ENCODE results near the gene CHST12.
"Not testable (repeated sequence)": the region's sequence is repeated elsewhere in the genome, so short reads cannot be mapped to it uniquely, and the experiment has no call there.

Gene CHST12

DNA sequence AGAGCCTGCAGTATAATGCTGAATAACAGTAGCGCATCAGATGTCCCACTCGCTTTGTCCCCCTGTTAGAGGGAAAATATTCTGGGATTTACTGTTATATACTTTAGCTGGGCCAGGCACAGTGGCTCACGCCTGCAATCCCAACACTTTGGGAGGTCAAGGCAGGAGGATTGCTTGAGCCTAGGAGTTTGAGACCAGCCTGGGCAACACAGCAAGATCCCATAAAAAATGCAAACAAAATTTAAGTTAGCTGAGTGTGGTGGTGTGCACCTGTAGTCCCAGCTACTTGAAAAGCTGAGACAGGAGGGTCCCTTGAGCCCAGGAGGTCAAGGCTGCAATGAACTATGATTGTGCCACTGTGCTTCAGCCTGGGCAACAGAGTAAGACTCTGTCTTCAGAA is 50.4 kb downstream of the CHST12 start:
- not testable (repeated sequence) for DNase-seq (ENCODE audit: extremely low read depth in 1 of 2, low read depth in 1 of 2)

DNA sequence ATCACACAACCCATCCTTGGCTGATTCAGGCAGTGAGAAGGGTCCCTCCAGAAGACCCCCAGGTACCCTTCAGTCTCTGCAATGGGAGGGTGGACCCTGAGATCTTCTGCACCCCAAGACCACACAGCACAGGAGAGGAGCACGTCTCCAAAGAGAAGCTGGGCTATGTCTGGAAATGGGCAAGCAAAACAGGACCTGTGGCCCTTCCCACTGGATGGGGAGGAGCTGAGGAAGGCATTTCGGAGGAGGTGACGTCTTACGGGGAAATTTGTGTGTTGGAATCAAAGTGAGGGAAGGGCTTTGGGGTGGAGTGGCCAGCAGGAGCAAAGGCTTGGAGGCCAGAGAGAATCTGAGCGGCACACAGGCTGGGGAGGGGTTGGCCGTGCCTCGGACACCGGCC is 56.3 kb downstream of the CHST12 start:
- DNase-seq (ENCODE audit: extremely low read depth in 1 of 2, low read depth in 1 of 2), result no peak

DNA sequence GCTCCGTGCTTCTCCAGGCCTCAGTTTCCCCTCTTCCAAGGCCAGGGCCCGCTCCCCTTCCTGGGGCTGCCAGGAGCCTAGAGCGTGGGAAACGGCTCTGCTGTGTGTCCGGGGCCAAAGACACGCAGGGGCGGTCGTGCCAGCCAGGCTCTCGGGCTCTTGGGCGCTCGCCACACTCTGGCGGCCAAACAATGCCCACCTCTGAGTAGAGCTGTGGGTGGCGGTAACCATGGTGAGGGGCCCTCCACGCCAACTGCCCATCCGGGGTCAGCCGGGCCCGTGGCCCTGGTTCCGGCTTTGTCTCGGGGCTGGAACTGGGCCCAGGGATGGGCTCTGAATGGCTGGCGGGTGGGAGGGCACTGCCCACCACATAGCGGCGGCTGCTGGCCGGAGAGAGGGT is 56.8 kb downstream of the CHST12 start:
- DNase-seq (ENCODE audit: extremely low read depth in 1 of 2, low read depth in 1 of 2), result no peak

DNA sequence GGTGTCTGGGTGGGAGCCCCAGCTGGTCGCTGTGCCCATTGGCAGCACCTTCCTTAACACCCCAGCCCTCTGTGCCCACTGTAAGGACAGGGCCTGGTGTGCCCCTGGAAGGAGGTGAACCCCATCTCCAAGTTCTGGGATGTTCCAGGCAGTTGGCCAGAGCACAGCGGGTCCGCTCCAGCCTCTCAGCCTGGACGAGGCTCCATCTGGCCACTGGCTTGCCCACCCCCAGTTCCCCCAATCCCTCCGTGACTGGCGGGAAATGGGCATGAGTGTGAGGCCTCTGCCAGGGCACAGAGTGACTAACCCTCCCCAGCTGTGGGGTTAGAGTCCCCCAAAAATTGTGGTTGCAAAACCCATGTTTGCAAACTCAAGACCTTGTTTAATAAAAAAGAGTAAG is 57.2 kb downstream of the CHST12 start:
- no peak for DNase-seq (ENCODE audit: extremely low read depth in 1 of 2, low read depth in 1 of 2)

DNA sequence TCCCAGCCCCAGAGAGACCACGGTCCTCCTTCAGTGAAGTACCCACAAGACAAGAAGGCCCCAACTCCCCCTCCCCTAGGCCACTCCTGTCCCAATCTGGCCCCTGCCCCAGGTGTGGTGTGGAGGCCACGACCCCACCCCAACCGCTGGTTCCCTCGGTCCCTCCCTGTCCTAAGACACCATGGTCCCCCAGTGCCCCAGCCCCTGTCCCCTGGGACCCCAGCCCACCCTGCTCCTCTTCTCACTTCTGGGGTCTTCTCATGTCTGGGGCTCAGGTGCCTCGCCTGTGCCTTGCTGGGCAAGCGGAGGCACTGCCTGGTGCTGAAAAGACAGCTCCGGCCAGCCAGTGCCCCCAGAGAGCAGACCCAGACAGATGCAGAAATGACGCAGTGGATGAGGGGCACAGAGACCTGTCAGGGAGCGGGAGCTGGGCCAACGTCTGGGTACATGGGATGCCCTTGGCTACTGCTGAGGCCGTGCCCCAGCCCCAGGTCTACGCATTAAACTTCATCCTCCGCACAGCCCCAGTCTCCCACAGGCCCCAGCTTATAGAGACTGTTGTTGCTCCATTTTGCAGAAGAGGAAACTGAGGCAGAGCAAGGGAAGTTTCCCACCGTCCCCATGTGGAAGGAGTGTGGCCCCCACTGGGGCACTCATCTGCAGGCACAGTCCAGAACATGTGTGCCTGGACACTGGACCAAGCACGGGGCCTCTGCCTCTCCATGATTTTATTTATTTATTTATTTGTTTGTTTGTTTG is 58.0 kb downstream of the CHST12 start:
- no peak for DNase-seq (ENCODE audit: extremely low read depth in 1 of 2, low read depth in 1 of 2)

DNA sequence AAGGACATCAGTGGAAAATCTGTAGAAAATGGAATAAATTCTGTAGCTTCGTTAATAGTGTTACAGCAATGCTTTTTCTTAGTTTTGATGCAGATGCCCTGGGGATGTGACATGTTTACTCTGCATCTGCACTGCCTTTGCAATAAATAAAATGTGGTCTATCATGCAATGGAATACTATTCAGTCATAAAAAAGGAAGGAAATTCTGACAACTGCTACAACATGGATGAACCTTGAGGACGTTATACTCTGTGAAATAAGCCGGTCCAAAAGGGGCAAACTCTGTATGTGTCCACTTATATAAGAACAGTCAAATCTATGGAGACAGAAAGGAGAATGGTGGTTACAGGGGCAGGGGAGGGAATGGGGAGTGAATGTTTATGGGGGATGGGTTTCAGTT is 59.3 kb downstream of the CHST12 start:
- no peak for DNase-seq (ENCODE audit: extremely low read depth in 1 of 2, low read depth in 1 of 2)

DNA sequence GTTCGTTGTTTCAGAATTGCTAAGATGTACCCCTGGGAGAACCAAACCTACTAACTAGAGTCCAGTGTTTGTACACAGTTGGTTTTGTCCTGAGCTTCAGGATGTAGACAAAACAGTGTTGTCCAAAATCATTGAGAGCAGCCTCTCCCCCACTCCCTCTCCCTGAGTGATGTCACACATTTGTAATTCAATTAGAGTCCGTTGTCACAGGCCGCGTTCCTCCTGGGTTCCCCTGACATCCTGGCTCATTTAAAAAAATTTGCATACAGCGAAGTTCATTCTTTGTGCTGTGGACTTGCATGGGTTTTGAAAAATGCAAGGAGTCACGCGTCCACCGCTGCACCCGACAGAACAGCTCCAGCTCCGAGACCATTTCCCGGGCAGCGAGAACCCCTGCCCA is 62.5 kb downstream of the CHST12 start:
- no peak for DNase-seq (ENCODE audit: extremely low read depth in 1 of 2, low read depth in 1 of 2)

DNA sequence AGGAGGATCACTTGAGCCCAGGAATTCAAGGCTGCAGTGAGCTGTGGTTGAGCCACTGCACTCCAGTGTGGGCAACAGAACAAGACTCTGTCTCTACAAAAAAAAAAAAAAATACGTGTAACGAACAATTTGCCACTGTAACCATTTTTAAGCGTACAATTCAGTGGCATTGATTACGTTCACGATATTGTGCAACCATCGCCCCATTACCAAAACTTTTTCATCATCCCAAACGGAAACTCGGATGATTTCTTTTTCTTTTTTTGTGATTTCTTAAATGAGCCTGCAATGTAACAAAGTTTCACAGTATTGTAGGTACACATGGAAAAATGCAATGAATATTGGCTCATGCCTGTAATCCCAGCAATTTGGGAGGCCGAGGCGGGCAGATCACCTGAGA is 63.3 kb downstream of the CHST12 start:
- no peak for DNase-seq (ENCODE audit: extremely low read depth in 1 of 2, low read depth in 1 of 2)

DNA sequence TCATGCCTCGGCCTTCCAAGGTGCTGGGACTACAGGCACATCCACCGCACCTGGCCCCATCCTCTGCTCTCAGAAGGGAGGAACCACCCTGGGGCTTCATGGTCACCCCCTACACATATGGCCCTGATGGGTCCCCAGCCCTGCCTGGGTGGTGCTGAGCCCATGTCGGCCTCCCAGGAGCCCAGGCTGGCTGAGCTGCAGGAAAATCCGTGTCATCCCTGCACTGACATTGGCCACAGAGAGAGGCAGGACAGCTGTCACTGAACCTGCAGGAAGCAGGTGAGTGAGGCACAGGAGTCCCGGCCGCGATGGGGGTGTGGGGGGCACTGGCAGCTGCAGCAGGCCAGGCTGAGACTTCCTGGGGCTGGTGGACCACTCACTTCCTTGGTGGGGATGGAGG is 64.8 kb downstream of the CHST12 start:
- DNase-seq (ENCODE audit: extremely low read depth in 1 of 2, low read depth in 1 of 2), result no peak

DNA sequence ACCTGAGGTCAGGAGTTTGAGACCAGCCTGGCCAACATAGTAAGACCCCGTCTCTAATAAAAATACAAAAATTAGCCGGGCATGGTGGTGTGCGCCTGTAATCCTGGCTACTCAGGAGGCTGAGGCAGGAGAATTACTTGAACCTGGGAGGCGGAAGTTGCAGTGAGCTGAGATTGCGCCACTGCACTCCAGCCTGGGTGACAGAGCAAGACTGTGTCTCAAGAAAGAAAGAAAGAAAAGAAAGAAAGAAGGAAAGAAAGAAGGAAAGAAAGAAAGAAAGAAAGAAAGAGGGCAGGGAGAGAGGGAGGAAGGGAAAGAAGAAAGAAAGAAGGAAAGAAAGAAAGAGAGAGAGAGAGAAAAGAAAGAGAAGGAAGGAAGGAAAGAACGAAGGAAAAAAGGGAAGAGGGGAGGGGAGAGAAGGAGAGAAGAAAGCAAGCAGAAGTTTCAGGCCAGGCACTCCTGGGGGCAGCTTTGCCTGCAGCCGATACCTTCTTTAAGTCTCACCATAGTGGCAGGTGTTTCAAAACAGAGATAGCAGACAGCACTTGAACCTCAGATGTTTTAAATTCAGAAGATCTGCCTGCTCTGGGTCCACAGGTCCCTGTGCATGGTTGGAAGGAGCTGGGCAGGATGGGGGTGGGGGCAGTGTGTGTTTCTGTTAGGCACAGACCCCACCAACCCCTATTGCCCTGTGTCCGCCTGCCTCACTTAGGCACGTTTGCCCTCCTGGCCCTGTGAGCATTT is 66.2 kb downstream of the CHST12 start:
- DNase-seq (ENCODE audit: extremely low read depth in 1 of 2, low read depth in 1 of 2), result not testable (repeated sequence)

DNA sequence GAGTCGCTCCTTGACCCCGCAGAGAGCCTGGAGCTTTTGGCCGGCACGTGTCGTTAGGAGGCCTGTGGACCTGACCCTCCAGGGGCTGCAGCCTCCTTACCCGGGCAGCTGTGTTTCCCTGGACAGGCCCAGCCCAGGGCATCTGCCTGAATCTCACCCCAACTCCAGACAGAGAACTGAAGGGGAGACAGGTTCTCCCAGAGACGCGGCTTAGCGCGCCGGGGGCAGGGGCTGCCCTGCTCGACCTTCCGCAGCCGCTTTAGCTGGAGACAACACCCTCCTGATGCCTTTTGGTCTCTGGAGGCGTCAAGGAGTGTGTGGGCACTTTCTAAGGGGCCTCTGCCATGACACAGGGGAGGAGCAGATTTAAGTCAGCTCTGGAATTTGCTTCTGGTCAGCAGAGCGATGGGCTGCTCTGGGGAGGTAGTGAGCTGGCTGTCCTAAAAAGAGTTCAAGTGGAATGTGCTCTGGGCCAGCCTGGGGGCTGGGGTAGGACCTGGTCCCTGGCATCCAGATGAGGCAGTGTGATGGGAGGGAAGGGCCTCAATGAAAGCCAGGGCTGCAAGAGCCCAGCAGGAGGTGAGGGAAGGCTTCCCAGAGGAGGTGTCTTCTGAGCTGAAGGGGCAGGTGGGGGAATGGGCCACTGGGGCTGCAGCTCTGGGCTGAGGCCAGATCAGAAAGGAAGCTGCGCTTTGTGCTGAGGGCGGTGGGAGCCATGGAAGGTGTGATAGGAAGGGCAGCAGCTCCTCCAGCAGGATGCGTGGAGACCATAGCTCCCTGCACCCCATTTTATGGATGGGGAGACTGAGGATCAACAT is 67.0 kb downstream of the CHST12 start:
- no peak for DNase-seq (ENCODE audit: extremely low read depth in 1 of 2, low read depth in 1 of 2)

DNA sequence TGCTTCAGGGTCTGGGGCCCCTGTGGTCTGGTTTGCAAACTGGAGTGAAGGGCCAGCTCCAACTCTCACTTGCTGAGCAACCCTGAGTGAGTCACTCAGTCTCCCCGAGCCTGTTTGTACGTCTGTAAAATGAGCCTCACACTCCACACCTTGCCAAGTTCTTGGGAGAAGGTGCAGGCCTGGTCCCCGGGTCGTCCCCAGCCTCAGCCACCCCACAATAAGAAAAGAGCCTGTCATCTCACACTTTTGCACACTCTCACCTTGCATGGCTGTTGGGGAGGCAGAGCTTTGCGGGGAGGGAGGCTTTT is 67.6 kb downstream of the CHST12 start:
- no peak for DNase-seq (ENCODE audit: extremely low read depth in 1 of 2, low read depth in 1 of 2)

DNA sequence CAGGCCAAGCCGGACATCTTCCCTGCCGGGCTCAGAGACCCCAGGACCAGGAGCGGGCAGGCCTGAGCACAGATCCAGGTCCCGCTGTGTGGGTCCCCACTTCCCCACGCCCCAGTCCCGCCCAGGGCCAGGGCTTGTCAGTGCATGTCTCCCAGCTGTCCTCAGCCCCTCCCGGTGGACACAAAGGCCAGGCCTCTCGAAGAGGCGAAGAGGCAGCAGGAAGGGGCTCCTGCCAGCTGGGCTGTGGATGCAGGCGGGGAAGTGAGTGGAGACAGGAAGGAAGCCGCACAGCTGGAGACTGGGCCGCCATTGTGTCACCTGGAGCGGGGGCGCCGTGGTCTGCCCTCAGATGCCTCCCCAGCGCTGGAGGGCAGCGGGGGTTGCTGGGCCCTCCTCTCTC is 68.0 kb downstream of the CHST12 start:
- no peak for DNase-seq (ENCODE audit: extremely low read depth in 1 of 2, low read depth in 1 of 2)

DNA sequence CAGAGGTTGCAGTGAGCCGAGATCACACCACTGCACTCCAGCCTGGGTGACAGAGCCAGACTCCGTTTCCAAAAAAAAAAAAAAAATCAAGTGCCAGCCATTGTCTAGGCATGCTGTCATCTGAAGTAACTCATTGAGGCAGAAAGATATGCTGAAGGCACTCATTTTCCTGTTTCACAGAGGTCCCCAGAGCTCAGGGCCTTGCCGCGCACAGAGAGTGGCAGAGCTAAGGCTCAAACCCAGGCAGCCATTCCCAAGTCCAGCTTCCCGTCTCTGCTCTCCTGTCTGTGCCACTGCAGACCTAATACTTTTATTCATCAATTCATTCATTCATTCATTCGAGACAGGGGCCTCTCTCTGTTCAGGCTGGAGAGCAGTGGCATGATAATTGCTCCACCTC is 69.3 kb downstream of the CHST12 start:
- no peak for DNase-seq (ENCODE audit: extremely low read depth in 1 of 2, low read depth in 1 of 2)

DNA sequence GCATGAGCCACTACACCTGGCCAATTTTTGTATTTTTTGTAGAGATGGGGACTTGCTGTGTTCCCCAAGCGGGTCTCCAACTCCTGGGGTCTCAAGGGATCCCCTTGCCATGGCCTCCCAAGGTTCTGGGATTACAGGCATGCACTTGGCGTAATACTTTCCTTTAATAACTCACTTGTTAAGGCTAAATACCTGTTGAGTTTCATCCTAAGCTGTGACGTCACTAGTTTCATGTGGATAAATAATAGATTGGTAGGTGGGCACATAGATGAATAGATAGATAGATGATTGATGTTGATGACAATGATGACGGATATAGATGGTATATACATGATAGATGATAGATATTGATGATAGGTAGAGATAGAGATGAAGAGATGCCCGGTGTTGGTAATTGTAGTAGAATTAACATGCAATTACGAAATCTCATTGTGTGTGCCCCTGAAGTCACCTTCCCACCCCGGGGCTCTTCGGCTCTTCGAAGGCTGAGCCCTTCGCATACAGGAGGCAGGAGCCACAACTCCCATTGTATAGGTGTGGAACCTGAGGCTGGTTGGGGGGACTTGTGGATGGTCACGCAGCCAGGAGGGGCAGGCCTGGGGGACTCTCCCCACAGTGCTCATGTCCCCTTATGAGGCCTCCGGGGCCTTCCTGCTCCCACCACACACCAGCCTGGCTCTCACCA is 70.2 kb downstream of the CHST12 start:
- no peak for DNase-seq (ENCODE audit: extremely low read depth in 1 of 2, low read depth in 1 of 2)

DNA sequence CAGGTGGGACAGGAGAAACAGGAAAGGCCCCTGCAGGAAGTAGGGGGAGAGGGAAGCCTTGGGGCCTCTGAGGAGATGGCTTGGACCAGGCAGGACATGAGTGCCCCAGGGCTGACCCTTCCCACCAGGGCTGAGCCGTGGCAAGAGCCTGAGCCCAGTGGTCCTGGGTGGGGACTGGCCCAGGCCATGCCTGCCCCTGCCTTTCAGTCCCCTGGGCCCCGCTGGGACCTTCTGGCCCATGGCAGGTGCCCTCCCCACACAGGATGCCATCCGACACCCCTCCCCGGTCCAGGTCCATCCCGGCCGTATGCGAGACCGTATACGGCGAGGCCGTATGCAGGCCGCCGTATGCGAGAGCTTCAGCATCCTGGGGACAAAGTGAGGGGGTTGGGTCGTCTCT is 70.8 kb downstream of the CHST12 start:
- DNase-seq (ENCODE audit: extremely low read depth in 1 of 2, low read depth in 1 of 2), result no peak

DNA sequence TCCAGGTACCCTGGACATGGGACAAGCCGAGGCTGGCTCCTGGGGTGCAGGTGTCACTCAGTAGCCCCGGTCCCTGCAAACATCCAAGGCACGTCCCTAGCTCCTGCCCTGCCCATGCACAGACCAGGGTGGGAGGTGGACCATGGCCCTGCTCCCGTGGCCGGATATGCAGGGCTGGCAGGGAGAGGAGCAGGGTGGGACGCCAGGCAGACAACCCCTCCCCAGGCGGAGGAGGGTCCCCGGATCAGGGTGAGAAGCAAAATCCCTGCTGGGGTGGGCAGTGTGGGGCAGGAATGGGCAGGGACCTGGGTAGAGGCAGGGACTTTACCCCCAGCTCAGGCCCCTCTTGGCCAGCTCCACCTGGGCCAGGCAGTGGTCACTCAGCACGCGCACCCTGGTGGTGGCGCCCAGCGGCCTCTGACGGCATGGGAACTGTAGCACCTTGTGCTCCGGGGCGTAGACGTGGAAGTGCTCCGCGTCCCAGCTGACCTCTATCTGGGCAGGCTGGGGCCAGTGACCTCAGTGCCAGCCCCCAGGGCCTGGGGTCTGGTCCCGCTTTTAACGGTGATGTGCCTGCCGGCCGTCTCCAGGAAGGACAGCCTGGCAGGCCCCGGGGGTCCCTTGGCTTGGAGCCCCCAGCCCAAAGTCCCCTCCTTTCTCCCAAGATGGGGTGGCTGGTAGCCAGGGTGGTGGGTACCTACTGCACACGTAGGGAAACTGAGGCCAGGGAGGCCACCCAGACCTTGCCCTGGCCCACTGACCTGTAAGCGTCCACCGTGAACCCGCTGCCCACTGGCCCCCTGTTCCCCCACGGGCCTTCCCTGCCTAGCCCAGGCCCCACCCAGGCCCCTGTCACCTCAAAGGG is 71.6 kb downstream of the CHST12 start:
- DNase-seq (ENCODE audit: extremely low read depth in 1 of 2, low read depth in 1 of 2), result no peak

DNA sequence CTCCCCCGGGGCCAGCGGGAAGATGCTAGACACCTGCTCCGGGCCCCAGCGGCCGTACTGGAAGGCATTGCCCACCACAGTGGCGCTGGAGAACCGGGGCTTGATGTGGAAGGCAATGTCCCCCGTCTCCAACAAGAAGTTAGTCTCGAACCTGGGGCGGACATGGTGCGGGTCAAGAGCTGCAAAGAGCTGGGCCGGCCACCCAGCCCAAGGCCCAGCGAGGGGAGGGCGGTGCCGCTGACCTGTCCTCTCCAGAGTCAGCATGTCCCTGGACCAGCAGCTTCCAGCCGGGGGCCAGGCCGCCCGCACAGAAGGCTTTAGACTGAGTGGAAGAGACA is 72.2 kb downstream of the CHST12 start:
- no peak for DNase-seq (ENCODE audit: extremely low read depth in 1 of 2, low read depth in 1 of 2)

DNA sequence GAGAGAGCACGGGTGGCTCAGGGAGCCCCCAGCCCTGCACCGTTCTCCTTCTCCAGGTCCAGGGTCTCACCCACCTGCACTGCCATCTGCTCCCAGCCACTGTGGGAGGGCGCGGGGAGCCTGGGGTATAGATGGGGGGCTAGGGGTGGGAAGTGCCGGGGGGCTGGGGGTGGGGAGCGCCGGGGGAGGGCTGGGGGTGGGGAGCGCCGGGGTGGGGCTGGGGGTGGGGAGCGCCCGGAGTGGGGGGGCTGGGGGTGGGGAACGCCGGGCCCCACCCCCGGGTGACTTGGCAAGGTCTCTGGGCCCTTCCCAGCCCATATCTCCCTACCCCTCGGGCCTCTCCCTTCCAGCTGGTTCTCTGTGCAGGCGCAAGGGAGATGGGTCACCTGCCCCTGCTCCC is 72.9 kb downstream of the CHST12 start, which contains the start of gene GRIFIN:
Gene GRIFIN, minus strand, starts transcription at position 101 of the 400 bp plus-strand sequence. Its CDS starts 15 bp downstream, at position 86.
- DNase-seq (ENCODE audit: extremely low read depth in 1 of 2, low read depth in 1 of 2), result no peak

DNA sequence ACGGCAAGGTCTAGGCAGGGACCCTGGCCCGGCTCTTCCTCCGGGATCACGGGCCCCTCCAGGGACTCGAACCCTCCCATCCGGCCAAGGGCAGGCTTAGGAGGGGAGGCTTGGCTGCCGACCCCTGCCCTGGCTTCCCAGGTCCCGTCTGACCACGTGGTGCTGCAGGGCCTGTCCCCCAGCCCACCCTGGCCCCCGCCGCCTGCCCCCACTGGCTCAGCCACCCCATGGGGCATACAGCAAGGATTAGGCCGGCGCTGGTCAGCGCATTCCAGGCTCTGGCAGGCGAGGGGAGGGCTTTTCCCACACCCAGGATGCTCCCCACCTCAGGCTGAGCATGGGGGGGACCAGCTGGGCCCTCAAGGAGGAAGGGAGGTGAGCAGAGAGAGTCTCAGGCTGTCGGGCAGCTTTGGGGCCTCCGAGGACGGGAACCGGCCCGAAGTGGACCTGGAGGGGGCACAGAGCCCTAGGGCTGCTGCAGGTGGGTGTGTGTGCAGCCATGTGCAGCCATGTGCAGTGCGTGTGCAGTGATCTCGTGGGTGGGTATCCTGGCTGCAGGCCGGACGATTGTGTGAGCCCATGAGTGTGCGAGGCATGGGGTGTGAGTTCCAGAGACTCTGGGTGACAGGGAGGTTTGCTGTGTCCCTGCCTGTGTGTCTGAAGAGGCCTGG is 73.5 kb downstream of the CHST12 start:
- DNase-seq (ENCODE audit: extremely low read depth in 1 of 2, low read depth in 1 of 2), result no peak
